Measurements from ENCODE around the gene AMD1. TPM values are rescaled to one million over a fixed set of nuclear protein-coding genes. Genes with fewer than 3 reads are reported as not detected.
A peak's percentile ranks its signal among the peaks of the same experiment; 100 is the strongest.

AMD1 gene
- total and polyA plus RNA-seq, 9 of the 15 experiments (the other 6 are each of a cell fraction or from before 2014, with no cell fraction given), result 60.0 to 151 (median 85.6) TPM

GRCh38 chr6:110878751-110879522 is 4.4 kb downstream of the AMD1 start (continued):
- TF ChIP-seq NRF1 (conservative IDR thresholded peaks at IDR 0.05 in 1 of 2, IDR thresholded peaks at IDR 0.05 in 1 of 2), result no peak
- 0 out of 2 replicates have a peak, but pooled peaks have one; percentile 33 for TF ChIP-seq SMAD3 (CRISPR knock-in tag; conservative IDR thresholded peaks at IDR 0.05)
- no peak for TF ChIP-seq SRSF3 (IDR thresholded peaks at IDR 0.05; ENCODE audit: insufficient read depth, low read length)
- no peak for TF ChIP-seq ILF3 (IDR thresholded peaks at IDR 0.05; ENCODE audit: borderline replicate concordance)
- TF ChIP-seq, protein P1, sequence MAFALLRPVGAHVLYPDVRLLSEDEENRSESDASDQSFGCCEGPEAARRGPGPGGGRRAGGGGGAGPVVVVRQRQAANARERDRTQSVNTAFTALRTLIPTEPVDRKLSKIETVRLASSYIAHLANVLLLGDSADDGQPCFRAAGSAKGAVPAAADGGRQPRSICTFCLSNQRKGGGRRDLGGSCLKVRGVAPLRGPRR (CRISPR knock-in tag; IDR thresholded peaks at IDR 0.05), result no peak
- peak; percentile 89 for TF ChIP-seq ZBTB33 (CRISPR knock-in tag; IDR thresholded peaks at IDR 0.05)
- TF ChIP-seq EP300 (IDR thresholded peaks at IDR 0.05; ENCODE audit: low read length), result no peak; the same call in 1 of the 2 replicates
- no peak for TF ChIP-seq NKRF (IDR thresholded peaks at IDR 0.05; ENCODE audit: borderline replicate concordance)
- TF ChIP-seq HNRNPL (IDR thresholded peaks at IDR 0.05; ENCODE audit: low read depth, low read length), result no peak
- TF ChIP-seq POLR3G (IDR thresholded peaks at IDR 0.05; ENCODE audit: extremely low read depth, insufficient read length, insufficient replicate concordance), result no peak
- TF ChIP-seq ZNF408 (CRISPR knock-in tag; IDR thresholded peaks at IDR 0.05; ENCODE audit: low read depth), result no peak
- TF ChIP-seq PHB2 (IDR thresholded peaks at IDR 0.05; ENCODE audit: low read depth), result no peak
- no peak for TF ChIP-seq SMAD2 (IDR thresholded peaks at IDR 0.05; ENCODE audit: low read depth, low read length)
- no peak for TF ChIP-seq OTX1 (CRISPR knock-in tag; IDR thresholded peaks at IDR 0.05)
- no peak for TF ChIP-seq CEBPZ (IDR thresholded peaks at IDR 0.05; ENCODE audit: borderline replicate concordance, low read depth, low read length)
- no peak for TF ChIP-seq SAFB2 (IDR thresholded peaks at IDR 0.05; ENCODE audit: borderline replicate concordance, low read depth, low read length, severe bottlenecking)
- no peak for TF ChIP-seq ZNF217 (CRISPR knock-in tag; IDR thresholded peaks at IDR 0.05)
- no peak for TF ChIP-seq HDAC2 (IDR thresholded peaks at IDR 0.05)
- TF ChIP-seq DPF2 (IDR thresholded peaks at IDR 0.05), result no peak; the same call in 1 of the 2 replicates
- TF ChIP-seq HNRNPH1 (optimal IDR thresholded peaks at IDR 0.05; ENCODE audit: low read depth, low read length), result no peak
- no peak for TF ChIP-seq EHMT2 (IDR thresholded peaks at IDR 0.05)
